NCI-H774 (cell line): Measurements from ENCODE around the gene NUDT22.

Experiments used
- DNase-seq: peaks from one replicate; lab custom pipeline; 2025; lab: John Stamatoyannopoulos, UW

The NUDT22 gene

GRCh38 chr11:64227405-64227956 lies 1.4 kb downstream of the NUDT22 start:
- no peak for DNase-seq

DNA sequence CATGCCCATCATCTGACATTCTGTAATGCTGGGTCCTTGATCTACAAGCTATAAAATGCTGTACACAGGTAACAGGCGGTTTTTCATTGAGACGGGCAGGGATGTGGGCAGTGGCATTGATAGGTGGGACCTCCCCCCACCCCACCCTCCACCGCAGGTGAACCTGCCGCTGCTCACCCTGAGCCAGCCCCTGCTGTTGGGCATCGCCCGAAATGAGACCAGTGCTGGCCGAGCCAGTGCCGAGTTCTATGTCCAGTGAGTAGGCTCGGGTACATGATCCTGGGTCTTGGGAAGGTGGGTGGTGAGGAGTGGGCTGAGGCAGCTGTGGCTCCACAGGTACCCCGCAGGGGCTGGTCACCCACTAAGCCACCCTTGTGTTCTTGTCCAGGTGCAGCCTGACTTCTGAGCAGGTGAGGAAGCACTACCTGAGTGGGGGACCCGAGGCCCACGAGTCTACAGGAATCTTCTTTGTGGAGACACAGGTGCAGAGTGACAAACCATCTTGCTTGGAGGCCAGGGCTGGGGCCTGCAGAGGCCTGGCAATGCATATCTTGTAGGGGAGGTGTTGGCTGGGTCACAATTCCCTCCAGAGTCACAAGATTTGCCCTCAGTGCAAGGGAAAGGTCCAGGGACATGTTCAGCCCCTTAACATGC lies 3.1 kb downstream of the NUDT22 start:
- no peak for DNase-seq

DNA sequence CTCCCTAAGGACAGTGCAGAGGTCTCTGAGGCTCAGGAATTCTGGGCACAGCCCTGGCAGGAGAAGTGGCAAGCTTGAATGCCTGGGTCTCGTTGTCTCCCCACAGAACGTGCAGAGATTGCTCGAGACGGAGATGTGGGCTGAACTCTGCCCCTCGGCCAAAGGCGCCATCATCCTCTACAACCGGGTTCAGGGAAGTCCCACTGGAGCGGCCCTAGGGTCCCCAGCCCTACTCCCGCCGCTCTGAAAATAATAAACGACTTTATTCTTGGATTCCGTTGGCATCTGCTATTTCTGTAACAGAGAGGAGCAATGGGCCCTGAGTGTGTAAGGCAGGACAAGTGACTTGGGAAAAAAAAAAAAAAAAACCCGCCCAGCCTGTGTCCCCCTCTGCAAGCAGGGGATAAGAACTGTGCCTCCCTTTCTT lies 3.7 kb downstream of the NUDT22 start:
- no peak for DNase-seq

DNA sequence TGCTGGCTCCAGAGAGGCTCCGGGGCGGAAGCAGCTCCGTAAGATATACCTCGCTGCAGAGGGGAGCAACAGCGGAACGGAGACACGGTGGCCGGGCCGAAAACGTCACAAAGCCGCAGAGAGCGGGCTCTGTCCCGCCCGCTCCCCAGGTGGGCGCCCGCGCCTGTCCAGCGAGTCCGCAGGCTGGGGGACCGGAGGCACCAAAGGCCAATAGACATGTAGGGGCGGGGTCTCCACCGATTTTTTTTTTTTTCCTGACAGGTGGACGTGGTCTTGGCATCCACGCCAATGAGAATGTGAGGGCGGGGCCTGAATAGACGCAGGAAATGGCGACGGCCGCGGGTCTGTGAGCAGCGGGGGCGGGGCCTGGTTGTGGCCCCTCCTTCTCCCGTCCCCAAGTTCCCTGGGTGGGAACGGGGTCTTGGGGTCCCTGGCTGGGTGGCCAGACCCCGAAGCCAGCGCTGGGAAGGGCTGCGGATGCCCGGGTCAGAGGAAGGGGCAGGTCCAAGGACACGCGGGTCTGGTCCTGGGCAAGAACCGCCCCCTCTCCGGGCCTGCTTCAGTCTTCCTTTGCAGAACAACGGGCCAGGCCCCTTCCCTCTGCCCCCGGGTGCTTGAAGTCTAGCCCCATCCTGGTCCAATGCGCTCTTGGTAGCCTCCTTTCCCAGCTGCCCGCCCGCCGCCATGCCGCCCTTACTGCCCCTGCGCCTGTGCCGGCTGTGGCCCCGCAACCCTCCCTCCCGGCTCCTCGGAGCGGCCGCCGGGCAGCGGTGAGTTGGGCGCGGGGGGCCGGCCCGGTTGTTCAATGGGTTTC lies 4.3 kb downstream of the NUDT22 start, which contains the start of gene DNAJC4:
Gene DNAJC4 (plus strand): TSS at position 378 of the 814 bp plus-strand sequence. CDS start 307 bp downstream, at position 685.
- peak; percentile 97 for DNase-seq

DNA sequence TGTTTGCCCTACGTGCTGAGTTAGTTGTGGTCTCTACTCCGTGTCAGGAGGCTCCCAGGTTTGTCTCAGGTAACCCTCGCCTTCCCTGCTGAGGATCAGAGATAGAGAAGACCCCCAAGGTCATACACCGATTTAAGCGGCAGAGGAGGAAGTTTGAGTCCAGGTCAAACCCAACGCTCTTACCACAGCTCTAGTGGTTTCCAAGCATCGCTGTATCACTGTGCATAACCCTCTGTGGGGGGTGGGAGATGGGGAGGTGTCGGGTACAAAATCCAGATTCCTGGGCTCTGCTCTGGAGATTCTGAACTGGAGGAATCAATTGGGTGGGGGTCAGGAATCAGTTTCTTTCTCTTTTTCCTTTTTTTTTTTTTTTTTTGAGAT lies 4.9 kb downstream of the NUDT22 start:
- no peak for DNase-seq

DNA sequence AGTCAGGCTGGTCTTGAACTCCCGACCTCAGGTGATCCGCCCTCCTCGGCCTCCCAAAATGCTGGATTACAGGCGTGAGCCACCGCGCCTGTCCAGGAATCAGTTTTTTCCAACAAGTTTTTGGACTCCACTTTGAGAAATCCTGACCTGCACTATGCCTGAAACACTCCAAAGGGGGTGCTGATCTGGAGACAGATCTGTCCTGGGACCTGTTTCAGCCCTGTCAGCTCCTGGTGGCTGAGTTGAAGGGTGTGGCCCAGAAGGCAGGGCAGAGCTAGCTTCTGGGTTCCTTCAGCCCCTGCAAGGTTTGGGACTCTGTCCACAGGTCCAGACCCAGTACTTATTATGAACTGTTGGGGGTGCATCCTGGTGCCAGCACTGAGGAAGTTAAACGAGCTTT lies 5.5 kb downstream of the NUDT22 start:
- DNase-seq: no peak

DNA sequence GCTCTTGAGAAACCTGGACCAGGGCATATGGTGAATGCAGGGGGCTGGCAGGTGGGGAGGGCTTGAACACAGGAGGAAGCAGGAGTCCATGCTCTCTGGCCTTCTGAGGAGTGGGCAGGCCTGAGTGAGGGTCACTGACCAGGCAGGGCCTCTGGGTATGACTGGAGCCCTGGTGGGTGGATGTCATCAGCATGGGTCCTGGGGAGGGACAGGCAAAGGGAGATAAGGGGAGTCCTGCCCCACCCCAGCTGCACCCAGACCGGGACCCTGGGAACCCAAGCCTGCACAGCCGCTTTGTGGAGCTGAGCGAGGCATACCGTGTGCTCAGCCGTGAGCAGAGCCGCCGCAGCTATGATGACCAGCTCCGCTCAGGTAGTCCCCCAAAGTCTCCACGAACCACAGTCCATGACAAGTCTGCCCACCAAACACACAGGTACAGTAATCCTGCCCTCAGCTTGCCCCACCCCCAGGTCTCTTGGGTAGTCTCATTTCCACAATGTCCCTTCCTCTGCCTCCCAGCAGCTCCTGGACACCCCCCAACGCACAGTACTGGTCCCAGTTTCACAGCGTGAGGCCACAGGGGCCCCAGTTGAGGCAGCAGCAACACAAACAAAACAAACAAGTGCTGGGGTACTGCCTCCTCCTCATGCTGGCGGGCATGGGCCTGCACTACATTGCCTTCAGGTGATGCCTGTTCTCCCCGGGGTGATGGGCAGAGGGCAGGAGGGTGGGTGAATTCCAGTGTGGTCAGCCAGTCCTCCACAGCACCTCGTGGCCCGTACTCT lies 6.3 kb downstream of the NUDT22 start:
- DNase-seq: no peak

DNA sequence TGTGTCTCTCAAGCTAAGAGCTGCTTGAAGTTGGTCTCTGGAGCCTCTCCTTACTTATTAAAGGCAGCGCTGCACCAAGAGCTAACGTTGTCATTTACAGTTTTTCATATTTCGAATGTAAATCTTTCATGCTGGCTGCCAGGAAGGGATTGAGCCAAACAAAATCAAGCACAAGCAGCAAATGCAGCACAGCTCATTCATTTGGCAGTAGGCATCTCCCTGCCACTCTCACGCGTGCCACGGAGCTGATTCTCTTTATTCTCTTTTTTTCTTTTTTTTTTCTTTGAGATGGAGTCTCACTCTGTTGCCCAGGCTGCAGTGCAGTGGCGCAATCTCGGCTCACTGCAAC lies 6.9 kb downstream of the NUDT22 start:
- DNase-seq: no peak

- DNase-seq: peak; percentile 79
These were observed 8.0 kb downstream of the NUDT22 start, which contains the start of gene VEGFB for GRCh38 chr11:64233913-64234586. VEGFB (plus strand) TSS chr11:64234584; CDS start chr11:64234834, 250 bp downstream.

GRCh38 chr11:64234647-64235379 lies 8.7 kb downstream of the NUDT22 start:
- peak; percentile 47 for DNase-seq

DNA sequence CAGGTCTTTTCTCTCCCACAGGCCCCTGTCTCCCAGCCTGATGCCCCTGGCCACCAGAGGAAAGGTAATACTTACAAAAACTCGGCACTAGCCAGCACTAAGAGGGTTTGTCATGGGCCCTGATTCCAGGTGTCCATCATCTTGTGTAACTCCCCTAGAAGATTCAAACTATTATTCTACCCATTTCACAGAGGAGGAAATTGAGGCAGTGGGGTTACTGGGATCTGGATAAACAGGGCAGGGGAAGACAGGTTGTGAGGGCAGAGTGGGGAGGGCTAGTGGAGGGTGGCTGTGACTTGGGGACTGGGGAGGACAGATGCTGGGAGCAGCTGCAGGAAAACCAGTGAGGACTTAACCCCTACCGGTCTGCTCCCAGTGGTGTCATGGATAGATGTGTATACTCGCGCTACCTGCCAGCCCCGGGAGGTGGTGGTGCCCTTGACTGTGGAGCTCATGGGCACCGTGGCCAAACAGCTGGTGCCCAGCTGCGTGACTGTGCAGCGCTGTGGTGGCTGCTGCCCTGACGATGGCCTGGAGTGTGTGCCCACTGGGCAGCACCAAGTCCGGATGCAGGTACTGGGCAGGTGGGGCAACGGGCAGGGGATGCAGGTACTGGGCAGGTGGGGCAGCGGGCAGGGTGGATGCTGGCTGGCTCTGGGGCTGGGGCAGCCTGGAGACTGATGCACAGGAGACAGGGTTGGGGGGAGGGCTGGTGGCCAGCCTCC lies 9.5 kb downstream of the NUDT22 start:
- no peak for DNase-seq

GRCh38 chr11:64237484-64237951 lies 11.4 kb downstream of the NUDT22 start:
- peak; percentile 98 for DNase-seq

DNA sequence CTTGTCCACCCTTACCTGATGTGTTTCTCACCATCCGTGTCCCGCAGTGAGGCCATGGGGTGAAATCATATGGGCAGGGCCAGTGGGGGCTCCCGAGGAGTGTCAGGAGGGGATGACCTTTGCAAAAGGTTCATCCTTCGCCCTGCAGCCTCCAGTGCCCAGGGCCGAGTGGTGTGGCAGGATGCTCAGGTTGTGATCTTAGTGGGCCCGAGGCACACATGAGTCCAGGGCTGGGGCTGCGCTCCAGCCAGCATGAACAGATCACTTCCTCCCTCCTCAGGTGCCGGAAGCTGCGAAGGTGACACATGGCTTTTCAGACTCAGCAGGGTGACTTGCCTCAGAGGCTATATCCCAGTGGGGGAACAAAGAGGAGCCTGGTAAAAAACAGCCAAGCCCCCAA lies 12.0 kb downstream of the NUDT22 start:
- peak; percentile 16 for DNase-seq

GRCh38 chr11:64238999-64239398 lies 12.9 kb downstream of the NUDT22 start:
- no peak for DNase-seq

- no peak for DNase-seq
These were observed 13.8 kb downstream of the NUDT22 start for GRCh38 chr11:64239662-64240434.

GRCh38 chr11:64240435-64241240 lies 14.6 kb downstream of the NUDT22 start, which contains the start of gene FKBP2:
FKBP2 (plus strand) TSS chr11:64241095; CDS start chr11:64242388, 1,293 bp downstream.
- peak; percentile 98 for DNase-seq

GRCh38 chr11:64241241-64241490 lies 15.1 kb downstream of the NUDT22 start:
- peak; percentile 99 for DNase-seq

DNA sequence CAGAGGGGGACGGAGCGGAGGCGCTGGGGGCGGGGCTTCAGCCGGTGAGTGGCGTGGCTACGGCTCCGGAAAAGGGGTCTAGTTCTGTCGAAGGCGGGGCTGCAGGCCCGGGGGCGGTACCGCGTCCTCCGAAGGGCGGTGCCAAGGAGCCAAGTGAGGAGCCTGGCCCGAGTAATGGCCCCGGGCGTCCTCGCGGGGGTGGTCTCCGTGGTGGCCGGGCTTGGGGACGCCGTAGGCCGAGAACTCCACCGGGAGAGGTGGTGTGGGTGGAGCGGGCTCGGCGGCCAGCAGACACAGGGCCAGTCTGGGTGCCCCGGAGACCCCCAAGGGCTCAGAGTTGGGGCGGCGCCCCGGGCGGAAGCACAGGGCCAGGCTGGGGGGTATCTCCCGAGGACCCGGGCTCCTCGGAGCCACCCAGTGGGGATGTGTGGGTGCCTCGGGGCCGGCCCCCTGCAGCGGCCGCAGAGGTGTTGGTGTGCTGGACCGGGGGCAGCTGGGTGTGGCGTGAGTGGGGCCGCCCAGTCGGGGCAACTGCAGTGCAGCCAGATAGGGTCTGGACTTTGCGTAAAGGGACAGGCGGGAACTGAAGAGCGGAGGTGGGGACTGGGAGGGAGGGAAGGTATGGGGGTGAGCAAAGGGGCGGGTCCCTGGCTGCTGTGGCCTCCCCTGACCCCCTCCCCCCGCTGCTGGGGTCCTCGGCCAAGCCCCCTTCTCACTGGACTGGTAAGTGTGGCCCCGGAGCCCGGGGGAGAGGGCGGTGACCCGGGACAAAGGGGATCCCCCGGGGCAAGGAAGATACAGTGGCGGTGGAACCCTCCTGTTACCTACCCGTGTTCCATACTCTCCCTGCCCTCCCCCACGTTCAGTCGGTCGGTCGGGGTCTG lies 15.7 kb downstream of the NUDT22 start:
- DNase-seq: peak; percentile 42
